GM21528 (cell line): ENCODE results near the gene BACE2.
"Not testable (repeated sequence)": the region's sequence is repeated elsewhere in the genome, so short reads cannot be mapped to it uniquely, and the experiment has no call there.

Source experiments
- ATAC-seq: cut with Tn5 transposase; IDR thresholded peaks from one replicate; pipeline ENCODE4 v1.9.1; 2021; ENCODE audit warnings: mild to moderate bottlenecking, moderate library complexity; ENCODE audit not compliant: unreplicated experiment, low FRiP score

BACE2 gene

GRCh38 chr21:41256231-41256630 lies 88.3 kb downstream of the BACE2 start:
- ATAC-seq = not testable (repeated sequence)

GRCh38 chr21:41256771-41257702 lies 89.1 kb downstream of the BACE2 start:
- ATAC-seq = no peak

- no peak for ATAC-seq
Observed at GRCh38 chr21:41258617-41259016, 90.7 kb downstream of the BACE2 start.

GRCh38 chr21:41260428-41260827 lies 92.5 kb downstream of the BACE2 start:
- no peak for ATAC-seq

GRCh38 chr21:41267346-41267745 lies 99.4 kb downstream of the BACE2 start:
- ATAC-seq = no peak

GRCh38 chr21:41269535-41269934 lies 101.6 kb downstream of the BACE2 start:
- no peak for ATAC-seq

GRCh38 chr21:41277196-41277595 lies 109.2 kb downstream of the BACE2 start:
- no peak for ATAC-seq

- ATAC-seq = no peak
Observed at GRCh38 chr21:41277846-41278245, 109.9 kb downstream of the BACE2 start.

GRCh38 chr21:41280115-41280919 lies 112.4 kb downstream of the BACE2 start:
- ATAC-seq = no peak

- ATAC-seq = no peak
Observed at GRCh38 chr21:41282412-41282811, 114.5 kb downstream of the BACE2 start.

- no peak for ATAC-seq
Observed at GRCh38 chr21:41283211-41283818, 115.4 kb downstream of the BACE2 start.

- ATAC-seq = no peak
Observed at GRCh38 chr21:41289431-41289830, 121.5 kb downstream of the BACE2 start.

- no peak for ATAC-seq
Observed at GRCh38 chr21:41290106-41290799, 122.3 kb downstream of the BACE2 start.

- ATAC-seq = no peak
Observed at GRCh38 chr21:41294548-41295231, 126.7 kb downstream of the BACE2 start.

- no peak for ATAC-seq
Observed at GRCh38 chr21:41295721-41296254, 127.8 kb downstream of the BACE2 start.

- no peak for ATAC-seq
Observed at GRCh38 chr21:41302976-41303375, 135.0 kb downstream of the BACE2 start.

GRCh38 chr21:41304068-41304720 lies 136.2 kb downstream of the BACE2 start:
- ATAC-seq = no peak

GRCh38 chr21:41307219-41307618 lies 139.3 kb downstream of the BACE2 start:
- ATAC-seq = no peak
